NCI-H2171 treated with DMSO at 0.1 percent for 48 hours (cell line): Measurements from ENCODE around the gene C18orf63.
A peak's percentile ranks its signal among the peaks of the same experiment; 100 is the strongest.
"Not testable (repeated sequence)": the region's sequence is repeated elsewhere in the genome, so short reads cannot be mapped to it uniquely, and the experiment has no call there.

Source experiments
- DNase-seq: peaks from one replicate; lab custom pipeline; 2025; lab: John Stamatoyannopoulos, UW

Gene C18orf63

GRCh38 chr18:74286106-74286855 is 29.4 kb upstream of the C18orf63 start:
- no peak for DNase-seq

GRCh38 chr18:74286856-74287255 is 28.8 kb upstream of the C18orf63 start:
- DNase-seq, result no peak

- no peak for DNase-seq
Observed at GRCh38 chr18:74288041-74288440, 27.6 kb upstream of the C18orf63 start.

- no peak for DNase-seq
Observed at GRCh38 chr18:74288730-74289129, 26.9 kb upstream of the C18orf63 start.

- DNase-seq, result no peak
Observed at GRCh38 chr18:74289137-74289536, 26.5 kb upstream of the C18orf63 start.

- no peak for DNase-seq
Observed at GRCh38 chr18:74290021-74290420, 25.6 kb upstream of the C18orf63 start.

GRCh38 chr18:74290794-74291471 is 24.7 kb upstream of the C18orf63 start:
- peak; percentile 1 for DNase-seq

- DNase-seq, result no peak
Observed at GRCh38 chr18:74291472-74291770, 24.2 kb upstream of the C18orf63 start.

GRCh38 chr18:74291771-74292540 is 23.7 kb upstream of the C18orf63 start, which contains the start of gene CYB5A:
CYB5A (minus strand) TSS chr18:74291963; CDS start chr18:74291875, 88 bp downstream.
- DNase-seq, result peak; percentile 83

GRCh38 chr18:74292541-74292858 is 23.1 kb upstream of the C18orf63 start:
- no peak for DNase-seq

GRCh38 chr18:74292982-74293381 is 22.7 kb upstream of the C18orf63 start:
- not testable (repeated sequence) for DNase-seq

- DNase-seq, result no peak
Observed at GRCh38 chr18:74294526-74294925, 21.1 kb upstream of the C18orf63 start.

- no peak for DNase-seq
Observed at GRCh38 chr18:74299162-74299561, 16.5 kb upstream of the C18orf63 start.

- no peak for DNase-seq
Observed at GRCh38 chr18:74299746-74300145, 15.9 kb upstream of the C18orf63 start.

GRCh38 chr18:74303306-74303705 is 12.3 kb upstream of the C18orf63 start:
- no peak for DNase-seq

GRCh38 chr18:74303936-74304335 is 11.7 kb upstream of the C18orf63 start:
- DNase-seq, result no peak

GRCh38 chr18:74310411-74310810 is 5.2 kb upstream of the C18orf63 start:
- no peak for DNase-seq

- no peak for DNase-seq
Observed at GRCh38 chr18:74311000-74311399, 4.6 kb upstream of the C18orf63 start.

- no peak for DNase-seq
Observed at GRCh38 chr18:74314759-74315463, 728 bp upstream of the C18orf63 start.

- DNase-seq, result no peak
Observed at GRCh38 chr18:74316257-74317170, 875 bp downstream of the C18orf63 start.

GRCh38 chr18:74326231-74326630 is 10.6 kb downstream of the C18orf63 start:
- DNase-seq, result no peak
